SIG-M5 treated with dmso at 0.1 percent for 504 hours (cell line): ENCODE results near the gene ZBTB16.

ENCODE experiments used
- DNase-seq: peaks from one replicate; lab custom pipeline; 2025; ENCODE audit not compliant: unreplicated experiment; lab: John Stamatoyannopoulos, UW

ZBTB16 gene

DNA sequence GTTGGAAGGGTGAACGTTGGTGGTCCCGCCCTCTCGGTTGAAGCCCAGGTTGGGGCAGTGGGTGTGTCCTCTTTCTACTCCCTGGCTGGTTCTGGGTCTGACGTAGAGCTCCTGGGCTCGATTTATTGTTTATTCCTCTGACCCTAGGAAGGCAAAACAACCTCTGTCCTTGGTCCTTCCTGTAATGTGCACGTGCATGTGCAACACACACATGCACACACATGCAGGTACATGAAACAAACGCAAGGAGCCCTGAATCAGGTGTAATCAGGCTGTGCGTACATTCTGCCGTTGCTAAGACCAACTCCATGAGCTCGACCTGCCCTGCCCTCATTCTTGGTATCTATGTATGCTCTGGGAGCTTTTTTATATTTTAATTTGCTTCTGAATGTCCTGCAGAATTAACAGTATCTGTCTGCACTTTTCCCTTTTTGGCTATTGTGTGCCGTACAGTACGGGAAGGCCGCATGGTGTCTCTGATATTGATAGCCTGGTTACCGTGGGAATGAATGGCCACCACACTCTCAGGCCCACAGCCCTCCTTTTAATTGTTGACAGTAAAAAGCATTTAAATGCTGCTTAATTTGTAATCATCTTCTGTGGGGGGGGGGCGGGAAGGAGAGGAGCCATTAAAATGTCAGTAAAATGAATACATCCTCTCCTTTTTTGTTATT, 170.7 kb downstream of the ZBTB16 start:
- no peak for DNase-seq

DNA sequence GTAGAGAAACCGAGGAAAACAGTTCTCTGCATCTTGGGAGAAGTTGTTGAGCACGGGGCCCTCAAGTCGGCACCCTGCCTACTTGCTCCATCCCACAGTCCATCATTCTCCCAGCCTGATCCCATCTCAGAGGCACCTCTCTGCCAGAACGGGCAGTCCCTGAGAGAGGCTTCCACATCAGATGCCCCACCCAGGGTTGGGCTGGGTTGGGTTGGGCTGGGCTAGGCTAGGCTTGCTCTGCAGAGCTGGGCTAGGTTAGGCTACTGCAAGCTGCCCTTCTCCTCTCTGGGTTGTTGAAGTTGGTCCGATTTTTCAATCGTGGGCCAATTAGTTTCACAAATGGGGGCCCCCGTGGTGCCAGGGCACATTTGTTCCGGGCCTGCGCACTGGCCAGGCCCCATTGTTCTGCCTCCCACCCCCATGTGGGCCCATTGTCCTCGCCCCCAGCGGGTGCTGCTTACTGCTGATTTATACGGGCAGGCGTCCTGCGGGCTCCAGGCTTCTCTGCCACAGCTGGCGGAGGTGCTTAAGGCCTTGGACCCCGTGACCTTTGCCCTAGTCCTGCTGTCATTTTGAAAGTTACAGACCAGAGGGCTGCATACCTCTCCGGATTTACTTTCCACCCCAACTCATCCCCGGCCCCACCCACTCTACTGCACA, 173.0 kb downstream of the ZBTB16 start:
- no peak for DNase-seq

DNA sequence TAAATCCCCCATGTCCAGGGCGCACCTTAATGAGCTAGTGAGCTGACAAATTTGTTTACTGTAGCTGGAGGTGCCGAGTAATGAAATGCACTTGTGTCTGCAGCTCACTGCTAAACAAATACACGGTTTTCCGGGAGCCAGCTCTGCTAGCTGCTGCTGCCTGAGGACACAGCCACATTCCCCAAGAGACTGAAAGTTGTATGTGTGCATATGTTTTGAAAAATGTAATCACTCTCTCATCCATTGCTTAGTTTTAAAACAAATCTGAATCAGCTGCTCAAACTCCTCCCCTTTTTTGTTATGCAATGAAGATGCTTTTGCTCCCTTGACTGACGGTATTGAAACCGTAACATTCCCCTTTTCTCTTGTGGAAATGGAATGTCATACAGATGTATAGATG, 174.2 kb downstream of the ZBTB16 start:
- DNase-seq: no peak

DNA sequence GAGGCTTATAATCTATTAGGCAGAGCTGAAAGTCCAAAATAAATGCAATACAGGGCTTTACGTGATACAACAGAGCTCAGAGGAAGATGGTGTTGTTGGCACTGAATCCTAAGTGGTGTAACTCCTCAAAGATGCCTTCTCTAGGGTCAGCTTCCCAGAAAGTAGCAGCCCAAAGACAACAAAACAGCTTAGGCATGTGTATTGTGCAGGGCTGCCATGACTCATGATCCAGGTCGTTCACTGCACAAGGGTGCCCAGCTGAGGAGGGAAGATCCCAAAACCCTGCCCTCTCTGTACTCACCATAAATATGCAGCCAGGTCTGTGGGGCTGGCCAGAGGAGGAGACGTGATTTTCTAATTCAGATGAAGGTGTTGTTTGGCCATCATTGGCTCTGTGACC, 177.3 kb downstream of the ZBTB16 start:
- no peak for DNase-seq

DNA sequence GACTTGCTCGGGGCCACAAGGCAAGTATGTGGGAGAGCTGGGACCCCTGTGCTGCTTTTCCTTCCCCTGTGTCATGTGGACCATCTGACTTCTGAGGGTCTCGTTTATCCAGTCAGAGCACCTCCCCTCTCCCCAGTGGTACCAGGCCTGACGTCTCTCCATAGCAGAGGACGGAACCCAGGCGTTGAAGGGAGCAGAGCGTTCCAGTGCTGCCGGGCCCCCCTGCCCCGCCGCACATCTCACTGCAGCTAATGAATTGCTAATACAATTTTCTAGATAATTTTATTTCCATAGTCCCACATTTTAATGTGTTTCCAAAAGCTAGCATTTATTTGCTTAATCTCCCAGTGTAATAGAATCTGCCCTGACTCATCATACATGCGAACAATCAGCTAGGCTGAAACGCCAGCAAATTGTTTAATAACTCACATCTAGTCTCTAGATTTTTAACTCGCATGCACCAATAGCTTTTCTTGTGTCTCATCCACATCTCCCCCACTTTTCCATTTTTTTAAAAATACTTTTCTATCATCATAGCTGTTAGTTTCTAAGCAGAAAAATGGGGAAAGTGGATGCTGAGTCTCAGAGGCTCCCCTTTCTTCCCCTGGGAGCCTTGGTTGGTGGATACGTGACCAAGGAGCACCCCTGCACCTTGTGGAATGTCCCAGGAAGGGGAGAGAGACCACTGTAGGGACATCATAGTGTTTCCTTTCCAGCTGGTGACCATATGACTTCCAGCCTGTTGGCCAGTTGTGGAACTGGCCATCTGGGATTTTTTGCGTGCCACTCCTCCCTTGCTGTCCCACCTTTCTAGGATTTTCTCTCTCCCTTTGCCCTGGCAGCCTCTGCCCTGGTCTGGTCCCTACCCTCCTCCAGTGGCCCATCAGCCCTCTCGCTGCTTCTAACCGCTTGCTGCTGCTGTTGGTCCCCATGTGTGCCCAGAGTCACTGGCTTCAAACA, 178.1 kb downstream of the ZBTB16 start:
- DNase-seq: no peak

DNA sequence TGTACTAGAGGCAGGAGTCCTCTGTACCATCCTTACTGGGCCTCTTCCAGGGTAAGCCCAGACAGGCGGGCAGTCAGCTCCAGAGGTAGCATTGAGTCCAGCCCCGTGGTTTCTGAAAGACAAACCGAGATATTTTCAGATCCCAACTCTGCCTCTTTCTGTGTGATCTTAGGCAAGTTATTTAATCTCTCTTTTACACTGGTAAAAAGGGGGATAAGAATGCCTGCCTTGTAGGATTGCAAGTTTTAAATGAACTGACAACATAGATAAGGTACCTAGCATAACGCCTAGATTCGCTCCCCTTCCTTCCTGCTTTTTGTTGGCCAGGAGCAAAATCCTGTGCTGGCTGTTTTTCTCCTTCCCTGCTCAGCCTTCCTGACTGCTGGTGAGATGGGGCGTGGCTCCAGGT, 180.2 kb downstream of the ZBTB16 start:
- DNase-seq: no peak

DNA sequence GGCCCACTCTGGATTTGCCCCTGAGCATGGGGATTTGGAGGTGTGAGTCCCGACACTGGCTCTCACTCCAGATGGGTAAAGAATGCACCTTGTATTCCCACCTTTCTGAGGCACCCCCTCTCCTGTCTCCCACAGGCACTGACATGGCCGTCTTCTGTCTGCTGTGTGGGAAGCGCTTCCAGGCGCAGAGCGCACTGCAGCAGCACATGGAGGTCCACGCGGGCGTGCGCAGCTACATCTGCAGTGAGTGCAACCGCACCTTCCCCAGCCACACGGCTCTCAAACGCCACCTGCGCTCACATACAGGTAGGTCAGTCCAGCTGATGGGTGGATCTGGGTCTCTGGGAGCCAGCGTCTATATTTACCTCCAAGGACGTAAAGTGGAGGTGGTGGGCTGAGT, 182.5 kb downstream of the ZBTB16 start:
- DNase-seq: no peak

DNA sequence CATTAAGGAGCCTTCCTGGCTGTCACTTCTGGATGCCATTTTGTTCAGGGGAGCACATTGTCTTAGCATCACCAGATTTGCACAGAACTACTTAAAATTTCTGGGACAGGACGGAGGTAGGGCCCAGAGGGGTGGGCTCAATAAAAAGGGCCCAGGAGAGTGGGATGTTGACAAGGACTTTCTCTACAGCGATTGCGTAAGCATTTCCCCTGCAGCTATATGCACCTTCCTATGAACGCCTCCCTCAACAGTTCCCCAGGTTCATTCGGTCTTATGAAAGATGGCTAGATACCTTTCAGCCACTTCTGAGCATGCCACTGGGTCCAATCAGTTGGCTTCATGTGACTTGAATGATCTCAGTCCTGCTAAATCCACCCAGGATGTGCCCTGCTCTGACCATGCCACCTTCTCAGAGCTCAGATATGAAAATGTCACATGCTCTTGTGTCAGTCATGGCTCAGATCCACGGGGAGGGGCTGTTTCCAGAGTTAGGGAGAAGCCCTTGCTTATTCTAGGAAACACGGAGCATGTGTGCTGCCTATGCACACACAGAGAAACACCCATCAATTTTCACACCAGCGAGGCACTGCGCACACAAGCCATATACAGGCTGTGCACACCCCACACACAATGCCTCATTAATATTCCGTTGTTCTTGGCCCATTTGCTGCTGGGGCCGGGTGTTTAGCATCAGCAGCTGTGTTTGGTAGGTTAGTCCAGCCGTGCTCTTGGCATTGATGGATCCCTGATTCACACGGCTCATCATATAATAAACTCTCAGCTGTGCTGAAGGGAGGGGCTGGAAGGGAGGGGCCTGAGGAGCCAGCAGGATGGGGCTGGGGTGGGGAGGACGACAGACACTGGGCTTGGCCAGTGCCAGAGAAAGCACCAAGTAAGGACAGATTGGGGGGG, 184.2 kb downstream of the ZBTB16 start:
- DNase-seq: no peak

DNA sequence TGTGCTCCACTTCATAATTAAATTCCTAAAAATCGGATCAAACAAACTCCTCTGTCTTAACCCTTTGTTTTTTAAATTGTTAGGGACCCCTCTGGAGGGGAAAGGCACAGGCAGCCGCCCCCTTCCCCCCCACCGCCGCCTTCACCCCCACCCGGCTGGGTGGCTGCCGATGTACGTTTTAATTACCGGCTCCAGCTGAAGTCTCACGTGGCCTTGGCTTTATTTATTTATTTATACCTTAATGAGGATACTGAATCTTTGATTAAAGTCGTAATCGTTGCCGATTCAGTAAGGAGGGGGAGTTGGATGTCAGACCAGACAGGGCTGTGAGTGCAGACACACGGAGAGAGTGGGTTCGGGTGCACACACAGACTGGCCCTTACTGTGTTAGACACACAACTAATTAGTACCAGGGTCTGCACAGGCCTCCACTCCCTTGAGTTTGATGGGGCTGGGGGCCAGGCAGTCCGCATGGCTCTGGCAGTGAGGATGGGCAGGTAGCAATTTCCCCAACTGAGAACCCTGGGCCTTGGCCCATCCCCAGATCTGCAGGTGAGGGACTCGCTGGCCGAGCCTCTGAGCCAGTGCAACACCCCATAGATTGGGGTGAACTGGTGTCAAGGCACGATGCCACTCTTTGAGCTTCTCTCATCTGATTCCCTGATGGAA, 185.3 kb downstream of the ZBTB16 start:
- DNase-seq: no peak

DNA sequence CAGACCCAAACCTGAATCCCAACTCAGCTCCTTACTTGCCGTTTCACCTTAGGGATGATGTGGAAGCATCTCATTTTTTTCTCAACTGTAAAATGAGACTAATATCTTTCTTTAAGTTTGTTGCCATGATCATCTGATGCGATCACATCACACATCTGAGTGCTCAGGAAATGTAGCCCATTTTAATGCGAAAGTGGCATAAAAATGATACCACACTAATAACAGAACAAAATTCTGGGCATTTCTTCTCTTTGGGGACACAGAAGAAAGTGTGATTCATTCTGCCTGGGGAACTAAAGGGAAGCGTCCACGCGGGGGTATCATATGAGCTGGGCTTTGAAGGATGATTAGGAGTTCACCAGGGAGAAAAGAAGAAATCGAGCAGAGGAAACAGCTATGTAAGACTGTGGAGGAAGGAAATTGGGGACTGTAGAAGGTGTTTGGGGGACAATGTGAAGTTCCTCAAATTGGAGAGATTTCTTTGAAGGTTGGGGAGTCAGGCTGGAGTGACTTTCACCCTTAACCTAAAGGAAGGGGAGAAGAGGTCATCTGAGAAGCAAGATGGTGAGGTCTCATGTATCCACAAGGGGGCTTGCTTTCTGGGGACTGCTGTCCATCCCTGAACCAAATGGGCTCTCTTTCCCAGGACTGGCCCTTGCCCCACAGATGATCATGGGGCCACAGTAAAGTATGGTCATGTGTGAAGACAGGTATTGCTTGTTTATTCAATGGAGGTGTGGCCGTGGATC, 187.0 kb downstream of the ZBTB16 start:
- DNase-seq: no peak

DNA sequence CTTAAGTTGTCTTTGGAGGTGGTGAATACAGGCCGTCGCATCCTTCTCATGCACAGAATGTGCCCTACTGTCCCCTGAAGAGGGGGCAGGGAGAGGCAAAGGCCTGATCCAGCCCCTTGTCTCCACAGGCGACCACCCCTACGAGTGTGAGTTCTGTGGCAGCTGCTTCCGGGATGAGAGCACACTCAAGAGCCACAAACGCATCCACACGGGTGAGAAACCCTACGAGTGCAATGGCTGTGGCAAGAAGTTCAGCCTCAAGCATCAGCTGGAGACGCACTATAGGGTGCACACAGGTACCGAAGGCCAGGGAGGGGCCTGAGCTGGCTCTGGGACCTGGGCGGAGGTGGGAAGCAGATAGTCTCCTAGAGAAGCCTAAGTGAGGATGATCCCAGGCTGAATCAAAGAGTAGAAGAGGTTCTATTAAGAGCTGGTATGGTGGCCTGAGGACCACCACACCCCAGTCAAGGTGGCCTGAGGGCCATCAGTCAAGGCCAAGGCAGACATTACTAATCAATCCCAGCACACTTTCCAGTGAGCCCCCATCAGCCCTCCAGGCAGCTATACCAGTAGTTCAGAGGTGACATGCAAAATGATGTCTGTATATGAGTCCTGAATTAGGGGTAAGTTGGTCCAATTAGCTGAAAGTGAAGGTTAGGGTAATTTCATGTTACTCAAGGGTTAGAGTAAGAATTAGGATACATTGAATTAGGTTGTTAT, 187.7 kb downstream of the ZBTB16 start:
- DNase-seq: no peak

DNA sequence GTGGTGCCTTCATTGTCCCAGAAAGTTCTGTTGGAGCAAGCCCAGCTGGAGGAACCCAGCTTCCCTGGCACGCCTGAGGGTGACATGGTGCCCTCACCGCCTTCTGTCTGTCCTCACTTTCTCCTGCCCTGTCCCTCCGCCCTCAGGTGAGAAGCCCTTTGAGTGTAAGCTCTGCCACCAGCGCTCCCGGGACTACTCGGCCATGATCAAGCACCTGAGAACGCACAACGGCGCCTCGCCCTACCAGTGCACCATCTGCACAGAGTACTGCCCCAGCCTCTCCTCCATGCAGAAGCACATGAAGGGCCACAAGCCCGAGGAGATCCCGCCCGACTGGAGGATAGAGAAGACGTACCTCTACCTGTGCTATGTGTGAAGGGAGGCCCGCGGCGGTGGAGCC, 190.7 kb downstream of the ZBTB16 start:
- no peak for DNase-seq

DNA sequence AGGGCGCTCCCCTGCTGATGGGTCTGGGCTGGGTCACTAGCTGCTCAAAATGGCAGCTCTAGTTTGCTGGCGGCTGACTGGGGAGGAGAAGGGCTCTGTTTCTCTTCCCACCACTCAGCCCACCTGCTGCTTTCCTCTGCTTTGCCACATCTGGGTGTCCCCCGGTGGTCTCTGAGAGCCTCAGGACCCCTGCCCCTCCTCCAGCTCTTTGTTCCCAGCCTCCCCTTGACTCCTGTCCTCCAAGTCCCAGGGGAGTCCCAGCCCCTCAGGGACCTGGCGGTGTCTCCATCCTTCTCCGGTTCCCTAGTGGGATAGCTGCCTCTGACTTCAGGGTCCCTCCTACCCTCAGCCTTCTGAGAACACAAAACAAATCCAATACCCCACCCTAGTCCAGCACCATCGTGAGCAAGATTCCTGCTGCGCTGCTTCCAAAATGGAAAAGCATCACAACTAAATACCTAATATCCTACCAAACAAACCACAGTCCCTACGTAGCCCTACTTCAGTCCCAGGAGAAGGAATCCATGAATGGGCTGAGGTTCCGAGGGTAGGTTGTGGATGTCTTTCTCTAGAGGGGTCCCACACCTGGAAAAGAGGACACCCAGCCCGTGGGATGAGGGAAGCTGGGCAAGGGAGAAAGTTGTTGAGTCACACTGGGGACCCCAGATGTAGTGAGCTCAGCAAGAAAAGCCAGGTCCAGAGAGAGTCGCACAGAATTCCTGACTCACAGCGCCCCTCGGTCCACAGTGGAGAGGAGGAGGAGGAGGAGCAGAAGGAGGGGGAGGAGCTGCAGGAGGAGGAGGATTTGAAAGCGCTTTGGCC, 191.7 kb downstream of the ZBTB16 start:
- no peak for DNase-seq

DNA sequence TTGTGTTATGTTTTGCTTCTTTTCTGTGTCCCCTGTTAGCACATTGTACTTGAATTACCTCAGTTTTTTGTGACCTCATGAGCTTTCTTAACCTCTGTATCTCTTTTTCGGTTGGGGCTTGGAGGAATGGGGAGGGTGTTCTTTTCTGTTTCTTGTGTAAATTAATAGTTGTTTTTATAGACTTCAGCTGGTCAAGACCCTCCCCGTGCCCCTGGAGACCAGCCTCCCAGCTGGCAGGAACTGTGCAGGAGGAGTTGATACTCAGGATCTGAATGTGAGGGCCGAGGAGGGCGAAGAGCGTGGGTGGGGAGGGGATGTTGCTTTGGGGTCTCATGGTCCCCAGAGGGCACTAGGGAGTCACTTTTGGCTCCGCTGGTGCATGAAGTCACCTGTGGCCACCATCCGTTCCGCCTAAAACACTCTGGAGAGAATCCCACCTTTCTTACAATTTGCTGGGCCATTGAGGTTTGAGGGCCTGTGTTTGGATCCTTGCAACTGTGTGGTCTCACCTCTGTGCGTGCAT, 192.4 kb downstream of the ZBTB16 start:
- DNase-seq: no peak

DNA sequence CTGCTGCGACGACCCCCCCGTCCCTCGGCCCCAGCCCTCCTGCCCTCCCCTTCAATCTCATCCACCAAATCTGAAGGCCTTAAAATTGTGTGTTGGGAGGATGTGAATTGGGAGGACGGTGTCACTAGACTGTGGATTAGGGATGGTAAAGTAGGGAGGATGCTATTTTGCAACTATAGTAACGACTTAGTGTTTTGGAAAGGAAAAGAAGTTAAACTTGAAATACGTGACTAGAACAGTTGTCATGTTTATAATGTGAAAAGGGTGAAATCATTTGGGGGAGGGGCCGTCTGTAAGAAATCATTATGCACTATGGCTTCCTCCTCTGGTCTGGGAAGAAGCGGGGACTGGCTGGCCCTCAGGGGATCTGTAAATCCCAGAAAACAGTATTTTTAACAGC, 193.3 kb downstream of the ZBTB16 start:
- DNase-seq: no peak

DNA sequence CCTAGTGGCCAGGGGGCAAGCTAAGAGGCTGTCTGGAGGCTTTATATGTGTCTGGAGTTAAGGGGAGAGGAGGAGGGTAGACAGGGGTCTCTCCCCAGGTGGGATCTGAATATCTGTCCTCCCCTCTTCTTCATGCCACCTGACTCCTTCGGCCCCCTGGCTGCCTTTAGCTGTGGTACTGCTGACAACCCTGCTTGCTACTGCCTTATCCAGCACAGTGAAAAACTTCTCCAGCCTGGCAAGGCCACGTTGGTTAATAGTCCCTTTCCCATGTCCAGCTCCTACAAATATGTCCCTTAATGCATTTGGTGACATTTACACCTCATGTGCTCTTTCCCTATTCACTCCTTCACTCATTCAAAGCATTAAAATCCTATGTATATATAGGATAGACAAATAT, 194.3 kb downstream of the ZBTB16 start:
- DNase-seq: no peak

DNA sequence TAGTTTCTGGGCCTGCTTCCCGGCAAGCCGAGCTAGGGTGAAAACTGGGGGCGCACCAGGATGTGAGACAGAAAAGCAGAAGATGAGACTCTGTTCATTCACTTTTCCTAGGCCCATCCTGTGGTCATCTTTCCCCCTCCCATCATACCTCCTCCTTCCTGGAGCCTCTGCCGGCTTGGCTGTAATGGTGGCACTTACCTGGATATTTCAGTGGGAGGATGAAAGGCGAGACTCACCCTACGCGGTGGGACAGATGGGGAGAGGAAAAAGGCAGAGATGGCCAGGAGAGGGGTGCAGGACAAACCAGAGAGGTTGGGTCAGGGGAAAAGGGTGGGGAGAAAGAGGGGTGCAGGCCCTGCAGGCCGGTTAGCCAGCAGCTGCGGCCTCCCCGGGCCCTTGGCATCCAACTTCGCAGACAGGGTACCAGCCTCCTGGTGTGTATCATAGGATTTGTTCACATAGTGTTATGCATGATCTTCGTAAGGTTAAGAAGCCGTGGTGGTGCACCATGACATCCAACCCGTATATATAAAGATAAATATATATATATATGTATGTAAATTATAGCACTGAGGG, 195.1 kb downstream of the ZBTB16 start:
- no peak for DNase-seq

DNA sequence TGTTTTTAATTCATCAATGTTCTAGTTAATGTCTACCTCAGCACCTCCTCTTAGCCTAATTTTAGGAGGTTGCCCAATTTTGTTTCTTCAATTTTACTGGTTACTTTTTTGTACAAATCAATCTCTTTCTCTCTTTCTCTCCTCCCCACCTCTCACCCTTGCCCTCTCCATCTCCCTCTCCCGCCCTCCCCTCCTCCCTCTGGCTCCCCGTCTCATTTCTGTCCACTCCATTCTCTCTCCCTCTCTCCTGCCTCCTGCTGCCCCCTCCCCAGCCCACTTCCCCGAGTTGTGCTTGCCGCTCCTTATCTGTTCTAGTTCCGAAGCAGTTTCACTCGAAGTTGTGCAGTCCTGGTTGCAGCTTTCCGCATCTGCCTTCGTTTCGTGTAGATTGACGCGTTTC, 195.8 kb downstream of the ZBTB16 start:
- no peak for DNase-seq
